HG02763 (cell line): ENCODE measurements around the gene POU6F1.
A peak's percentile ranks its signal among the peaks of the same experiment; 100 is the strongest.

Source experiments
- ATAC-seq: cut with Tn5 transposase; IDR thresholded peaks from one replicate; pipeline ENCODE4 v1.9.1; 2021; ENCODE audit warnings: mild to moderate bottlenecking, moderate library complexity; ENCODE audit not compliant: unreplicated experiment

Gene POU6F1

DNA sequence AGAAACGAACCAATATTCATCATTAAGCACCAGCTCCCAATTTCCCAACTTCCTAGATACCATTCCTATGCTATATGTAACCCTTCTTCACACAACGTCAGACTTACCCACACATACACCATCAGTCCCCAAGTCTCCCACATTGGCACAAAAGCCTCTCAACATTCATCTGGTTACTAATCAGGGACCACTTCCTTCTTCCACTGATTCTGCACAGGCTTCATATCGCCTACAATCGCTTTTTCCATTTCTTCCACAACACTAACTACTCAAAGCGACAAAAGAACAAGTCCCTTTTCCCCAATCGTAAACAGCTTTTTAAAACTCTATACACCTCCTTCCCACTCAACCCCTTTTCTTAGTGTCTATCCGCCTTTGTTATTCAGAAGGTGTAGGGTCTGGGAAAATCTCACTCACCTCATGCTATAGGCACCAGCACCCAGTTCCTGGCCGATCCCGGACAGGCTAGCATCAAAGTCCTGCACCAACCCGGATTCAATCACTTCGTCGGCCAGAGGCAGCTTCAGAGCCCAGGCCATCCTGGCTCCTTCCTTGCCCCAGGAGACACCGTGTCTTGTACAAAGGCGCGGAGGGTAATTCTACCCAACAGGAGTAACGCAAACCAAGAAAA, 45.9 kb downstream of the POU6F1 start:
- ATAC-seq, result peak; percentile 1

DNA sequence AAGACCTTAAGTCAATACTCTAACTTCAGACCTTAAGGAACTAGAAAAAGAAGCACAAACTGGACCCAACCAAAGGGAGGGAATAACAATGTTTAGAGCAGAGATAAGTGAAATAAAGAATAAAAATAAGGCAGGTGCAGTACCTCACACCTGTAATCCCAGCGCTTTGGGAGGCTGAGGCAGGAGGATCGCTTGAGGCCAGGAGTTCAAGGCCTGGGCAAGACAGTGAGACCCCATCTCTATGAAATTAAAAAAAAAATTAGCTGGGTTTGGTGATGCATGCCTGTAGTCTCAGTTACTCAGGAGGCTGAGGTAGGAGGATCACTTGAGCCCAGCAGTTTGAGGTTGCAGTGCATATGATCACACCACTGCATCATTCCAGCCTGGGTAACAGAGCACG, 54.1 kb downstream of the POU6F1 start:
- no peak for ATAC-seq

DNA sequence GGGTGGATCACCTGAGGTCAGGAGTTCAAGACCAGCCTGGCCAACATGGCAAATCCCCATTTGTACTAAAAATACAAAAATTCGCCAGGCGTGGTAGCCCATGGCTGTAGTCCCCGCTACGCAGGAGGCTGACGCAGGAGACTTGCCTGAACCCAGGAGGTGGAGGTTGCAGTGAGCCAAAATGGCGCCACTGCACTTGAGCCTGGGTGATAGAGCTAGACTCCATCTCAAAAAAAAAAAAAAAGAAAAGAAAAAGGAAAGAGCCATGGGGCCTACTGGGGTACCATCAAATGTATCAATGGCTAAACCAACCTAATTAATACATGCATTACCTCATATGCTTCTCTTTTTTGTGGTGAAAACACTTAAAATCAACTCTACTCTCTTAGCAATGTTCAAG, 55.6 kb downstream of the POU6F1 start:
- ATAC-seq, result no peak

DNA sequence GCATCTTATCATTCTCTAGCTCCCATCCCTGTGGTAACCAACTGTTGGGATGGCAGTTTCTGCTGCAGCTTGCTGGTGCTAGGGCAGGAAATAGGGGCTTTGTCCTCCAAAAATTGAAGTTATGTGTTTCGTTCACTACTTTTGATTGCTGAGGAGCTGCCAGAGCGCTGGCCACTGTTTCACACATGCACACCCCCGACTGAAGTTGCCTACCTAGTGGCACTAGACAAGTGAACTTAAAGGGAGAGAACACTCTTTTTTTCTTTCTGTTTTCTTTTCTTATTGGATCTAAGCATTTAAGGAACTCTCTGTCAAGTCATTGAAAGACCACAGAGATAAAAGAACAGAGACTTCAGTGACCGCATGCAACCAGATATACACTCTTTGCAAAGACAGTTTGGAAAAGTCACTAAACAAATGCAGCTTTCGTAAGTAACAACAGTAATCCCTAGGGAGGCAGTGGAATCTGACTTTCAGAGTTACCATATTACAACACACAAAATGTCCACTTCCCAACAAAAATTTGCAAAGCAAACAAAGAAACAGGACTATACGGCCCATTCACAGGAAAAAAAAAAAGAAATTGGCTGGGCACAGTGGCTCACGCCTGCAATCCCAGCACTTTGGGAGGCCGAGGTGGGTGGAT, 56.9 kb downstream of the POU6F1 start:
- ATAC-seq, result no peak

DNA sequence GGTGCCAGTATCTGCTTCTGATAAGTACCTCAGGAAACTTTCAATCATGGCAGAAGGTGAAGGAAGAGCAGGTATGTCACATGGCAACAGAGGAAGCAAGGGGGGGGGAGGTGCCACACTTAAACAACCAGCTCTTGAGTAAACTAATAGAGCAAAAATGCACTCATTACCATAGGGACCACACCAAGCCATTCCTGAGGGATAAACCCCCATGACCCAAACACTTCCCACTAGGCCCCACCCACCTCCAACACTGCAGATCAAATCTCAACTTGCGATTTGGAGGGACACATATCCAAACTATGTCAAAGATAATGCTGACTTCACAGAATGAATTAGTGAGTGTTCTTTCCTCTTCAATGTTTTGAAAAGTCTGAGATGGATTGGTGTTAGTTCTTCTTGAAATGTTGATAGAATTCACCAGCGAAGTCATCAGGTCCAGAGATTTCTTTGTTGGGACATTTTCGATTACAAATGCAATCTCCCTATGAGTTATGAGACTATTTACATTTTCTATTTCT, 61.6 kb downstream of the POU6F1 start:
- no peak for ATAC-seq

DNA sequence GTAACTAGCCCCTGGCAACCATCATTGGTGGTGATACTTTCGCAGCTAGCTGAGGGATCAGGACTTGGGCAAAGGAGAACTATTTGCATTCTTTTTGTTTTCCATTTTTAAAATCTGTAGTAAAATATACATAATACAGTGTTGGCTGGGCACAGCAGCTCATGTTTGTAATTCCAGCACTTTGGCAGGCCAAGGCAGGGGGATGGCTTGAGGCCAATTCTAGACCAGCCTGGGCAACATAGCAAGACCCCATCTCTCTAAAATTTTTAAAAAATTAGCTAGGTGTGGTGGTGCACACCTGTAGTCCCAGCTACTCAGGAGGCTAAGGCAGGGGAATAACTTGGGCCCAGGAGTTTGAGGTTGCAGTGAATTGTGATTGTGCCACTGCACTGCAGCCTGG, 64.9 kb downstream of the POU6F1 start:
- no peak for ATAC-seq

DNA sequence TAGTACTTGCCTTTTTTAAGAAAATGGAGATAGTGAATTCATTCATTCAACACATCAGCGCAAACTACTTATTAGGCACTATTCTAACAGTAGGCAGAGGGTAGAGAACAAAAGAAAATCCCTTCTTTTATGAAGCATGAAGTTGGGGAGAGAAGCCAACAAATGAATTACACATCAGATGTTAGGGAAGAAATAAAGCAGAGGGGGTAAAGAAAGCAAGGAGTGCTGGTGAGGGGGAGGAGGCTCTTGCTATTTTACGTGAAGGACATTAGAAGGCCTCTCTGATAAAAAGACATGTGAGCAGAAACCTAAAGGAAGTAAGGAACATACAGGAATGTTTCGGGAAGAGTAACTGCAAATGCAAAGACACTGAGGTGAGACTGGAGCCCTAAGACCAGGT, 67.1 kb downstream of the POU6F1 start:
- no peak for ATAC-seq

DNA sequence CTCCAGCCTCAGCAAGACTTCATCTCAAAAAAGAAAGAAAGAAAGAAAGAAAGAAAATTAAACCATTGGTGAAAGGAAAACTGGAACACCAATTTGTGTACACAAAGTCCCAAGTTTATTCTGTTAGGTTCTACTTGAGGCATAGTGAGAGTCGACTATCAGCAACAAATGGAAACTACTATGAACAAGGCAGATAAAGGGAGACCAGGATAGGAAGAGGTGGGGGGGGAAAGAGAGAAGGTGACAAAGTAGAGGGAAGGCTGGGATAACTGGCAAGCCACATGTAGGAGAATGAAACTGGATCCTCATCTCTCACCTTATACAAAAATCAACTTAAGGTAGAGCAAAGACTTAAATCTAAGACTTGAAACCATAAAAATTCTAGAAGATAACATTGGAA, 70.6 kb downstream of the POU6F1 start:
- ATAC-seq, result no peak

DNA sequence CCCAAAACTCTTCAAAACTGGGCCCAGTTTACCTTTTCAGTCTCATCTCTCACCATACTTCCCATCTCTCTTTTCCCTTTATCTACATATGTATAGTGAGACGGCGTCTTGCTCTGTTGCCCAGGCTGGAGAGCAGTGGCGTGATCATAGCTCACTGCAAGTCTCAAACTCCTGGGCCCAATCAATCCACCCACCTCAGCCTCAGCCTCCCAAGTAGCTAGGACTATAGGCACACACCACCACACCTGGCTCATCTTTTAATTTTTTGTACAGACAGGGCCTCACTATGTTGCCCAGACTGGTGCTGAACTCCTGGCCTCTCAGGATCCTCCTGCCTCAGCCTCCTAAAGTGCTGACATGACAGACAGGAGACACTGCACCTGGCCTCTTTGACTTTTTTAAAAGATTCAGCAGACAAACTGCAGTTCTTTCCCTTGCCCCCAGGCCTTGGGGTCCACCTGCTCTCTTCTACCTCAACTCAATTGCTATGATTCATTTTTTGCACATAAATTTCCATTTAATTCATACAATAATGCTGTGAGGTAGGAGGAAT, 78.5 kb downstream of the POU6F1 start:
- no peak for ATAC-seq
